Suprapubic skin (tissue), 4 donors: ENCODE measurements around the gene FAM171A1. TPM values are rescaled to one million over a fixed set of nuclear protein-coding genes. Genes with fewer than 3 reads are reported as not detected.

Source experiments
- DNase-seq, 2 donors: peaks; one replicate each; pipeline ENCODE4 v3.0.0-alpha.2; 2019; ENCODE audit warnings: low spot score in 2 of 2
- H3K27ac ChIP-seq: fragments of 200-600 bp; sonication (generic); one replicate; pipeline ENCODE4 v1.5.1; 2019
- H3K27me3 ChIP-seq: fragments of 200-600 bp; sonication (generic); one replicate; pipeline ENCODE4 v1.5.1; 2019
- H3K36me3 ChIP-seq: fragments of 200-600 bp; sonication (generic); one replicate; pipeline ENCODE4 v1.5.1; 2019
- H3K4me1 ChIP-seq: fragments of 200-600 bp; sonication (generic); one replicate; pipeline ENCODE4 v1.5.1; 2019
- H3K4me3 ChIP-seq: fragments of 200-600 bp; sonication (generic); one replicate; pipeline ENCODE4 v1.5.1; 2019; ENCODE audit warnings: mild to moderate bottlenecking
- H3K9me3 ChIP-seq: fragments of 200-600 bp; sonication (generic); one replicate; pipeline ENCODE4 v1.5.1; 2019
- EP300 ChIP-seq: sonication (generic); formaldehyde crosslinking; IDR thresholded peaks from one replicate; pipeline ENCODE4 v1.6.1; 2017; ENCODE audit warnings: antibody characterized with exemption
- POLR2A ChIP-seq, 2 donors: fragments of 450-650 bp; IDR thresholded peaks; one replicate each; pipeline ENCODE4 v1.6.1; 2017; ENCODE audit warnings: antibody characterized with exemption in 2 of 2, mild to moderate bottlenecking in 2 of 2, moderate library complexity in 2 of 2
- POLR2AphosphoS5 ChIP-seq, 3 donors: sonication (generic); formaldehyde crosslinking; IDR thresholded peaks; one replicate each; pipeline ENCODE4 v1.6.1; 2017; ENCODE audit warnings: antibody characterized with exemption in 3 of 3
- WGBS: methylation state at CpG from one replicate; pipeline ENCODE4 v1.1.5; 2018; 5-methylcytosine and 5-hydroxymethylcytosine counted together
- total RNA-seq, 4 donors: library from RNA; depleted of rRNA; stranded (reverse); fragments of >200 nt; gene quantifications; one replicate each; pipeline ENCODE4 v1.1.0, GENCODE V29; 2016
- TF ChIP-seq, protein P1 (sequence below), 2 donors: fragments of 200-600 bp in 1 of 2; fragments of 450-650 bp in 1 of 2; sonication (generic) in 1 of 2; IDR thresholded peaks; one replicate each; pipeline ENCODE4 v1.5.1; 2016 to 2019; ENCODE audit warnings: antibody characterized with exemption in 2 of 2, mild to moderate bottlenecking in 1 of 2, moderate library complexity in 1 of 2

FAM171A1 gene
- total RNA-seq, 4 donors from 2014 or later: 2.8 to 7.0 (median 5.9) TPM

DNA sequence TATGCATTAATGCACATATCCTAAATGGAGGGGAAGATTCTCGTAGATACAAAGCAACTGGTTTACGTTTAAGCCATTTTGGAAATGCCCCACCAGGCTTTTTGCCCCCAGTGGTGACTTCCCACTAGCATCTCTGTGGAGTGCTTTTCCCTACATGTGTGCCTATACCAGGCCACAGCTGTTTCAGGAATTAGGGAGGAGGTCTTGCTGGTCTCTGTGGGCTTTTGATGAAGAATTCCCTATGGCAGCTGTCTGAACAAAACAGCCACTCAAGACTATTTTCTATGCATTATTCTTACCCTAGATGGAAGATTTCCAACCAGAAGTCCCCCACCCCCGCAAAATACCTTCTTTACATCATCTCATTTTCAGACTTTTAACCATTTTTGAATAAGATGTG, 150.6 kb downstream of the FAM171A1 start:
- no peaks in the 10 kb centered on the region for H3K9me3 ChIP-seq
- WGBS: 92% methylated on average over 3 of the region's 3 CpGs
- no peak overlapping the region for H3K4me3 ChIP-seq
- H3K36me3 ChIP-seq: no peaks in the 10 kb centered on the region
- no peak for DNase-seq
- TF ChIP-seq POLR2AphosphoS5 (IDR thresholded peaks at IDR 0.05) (no peak), POLR2A (IDR thresholded peaks at IDR 0.05) (no peak), EP300 (no peak)
- TF ChIP-seq, protein P1, sequence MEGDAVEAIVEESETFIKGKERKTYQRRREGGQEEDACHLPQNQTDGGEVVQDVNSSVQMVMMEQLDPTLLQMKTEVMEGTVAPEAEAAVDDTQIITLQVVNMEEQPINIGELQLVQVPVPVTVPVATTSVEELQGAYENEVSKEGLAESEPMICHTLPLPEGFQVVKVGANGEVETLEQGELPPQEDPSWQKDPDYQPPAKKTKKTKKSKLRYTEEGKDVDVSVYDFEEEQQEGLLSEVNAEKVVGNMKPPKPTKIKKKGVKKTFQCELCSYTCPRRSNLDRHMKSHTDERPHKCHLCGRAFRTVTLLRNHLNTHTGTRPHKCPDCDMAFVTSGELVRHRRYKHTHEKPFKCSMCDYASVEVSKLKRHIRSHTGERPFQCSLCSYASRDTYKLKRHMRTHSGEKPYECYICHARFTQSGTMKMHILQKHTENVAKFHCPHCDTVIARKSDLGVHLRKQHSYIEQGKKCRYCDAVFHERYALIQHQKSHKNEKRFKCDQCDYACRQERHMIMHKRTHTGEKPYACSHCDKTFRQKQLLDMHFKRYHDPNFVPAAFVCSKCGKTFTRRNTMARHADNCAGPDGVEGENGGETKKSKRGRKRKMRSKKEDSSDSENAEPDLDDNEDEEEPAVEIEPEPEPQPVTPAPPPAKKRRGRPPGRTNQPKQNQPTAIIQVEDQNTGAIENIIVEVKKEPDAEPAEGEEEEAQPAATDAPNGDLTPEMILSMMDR (IDR thresholded peaks at IDR 0.05): no peak
- H3K4me1 ChIP-seq: no peaks in the 10 kb centered on the region
- no peaks in the 10 kb centered on the region for H3K27me3 ChIP-seq
- no peak overlapping the region for H3K27ac ChIP-seq

DNA sequence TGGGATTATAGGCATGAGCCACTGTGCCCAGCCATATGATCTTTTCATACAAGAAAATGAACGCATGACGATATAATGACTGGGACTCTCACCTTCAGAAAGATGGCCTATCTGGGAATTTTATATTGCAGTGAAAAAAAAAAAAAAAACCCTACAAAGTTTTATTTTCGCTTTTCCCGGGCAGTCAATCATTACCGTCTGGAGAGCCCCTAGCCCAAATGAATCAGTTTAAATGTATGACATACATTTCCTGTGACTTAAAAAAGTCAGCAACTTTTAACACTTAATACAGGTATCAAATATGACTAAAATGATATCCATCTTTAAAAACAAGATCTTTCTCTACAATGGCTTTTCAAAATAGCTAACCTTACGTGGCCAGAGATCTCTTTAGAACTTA, 154.4 kb downstream of the FAM171A1 start:
- 95% methylated on average over 6 of the region's 6 CpGs for WGBS
- no peak for DNase-seq
- Histone ChIP-seq H3K27ac (no peak overlapping the region), H3K27me3 (no peaks in the 10 kb centered on the region), H3K36me3 (peaks cover 14% of the 10 kb centered on the region), H3K9me3 (no peaks in the 10 kb centered on the region), H3K4me3 (no peak overlapping the region), H3K4me1 (no peaks in the 10 kb centered on the region)
- TF ChIP-seq EP300: no peak
- TF ChIP-seq, protein P1 (IDR thresholded peaks at IDR 0.05): no peak
- TF ChIP-seq POLR2A (IDR thresholded peaks at IDR 0.05): no peak
- no peak for TF ChIP-seq POLR2AphosphoS5 (IDR thresholded peaks at IDR 0.05)

DNA sequence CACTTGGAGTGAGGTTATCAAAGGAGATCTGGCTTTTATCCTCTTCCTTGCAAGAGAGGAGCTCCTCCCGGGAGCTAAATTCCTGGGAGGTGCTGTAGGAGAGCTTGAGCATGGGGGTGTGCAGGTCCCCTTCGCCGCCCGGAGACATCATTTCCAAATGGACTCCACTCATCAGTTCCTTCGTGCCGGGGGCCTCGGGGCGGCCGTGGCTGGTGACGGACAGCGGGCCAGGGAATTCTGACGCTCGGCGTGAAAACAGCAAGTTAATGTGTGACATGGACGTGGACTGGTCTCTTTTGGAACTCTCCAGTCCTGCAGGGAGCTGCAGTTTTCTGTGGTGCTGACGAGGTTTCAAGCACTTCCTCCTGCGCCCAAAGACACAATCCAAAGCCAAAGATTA, 156.9 kb downstream of the FAM171A1 start:
- WGBS: 95% methylated on average over 17 of the region's 17 CpGs
- no peaks in the 10 kb centered on the region for H3K9me3 ChIP-seq
- no peak overlapping the region for H3K4me3 ChIP-seq
- no peak overlapping the region for H3K27ac ChIP-seq
- peaks cover 14% of the 10 kb centered on the region for H3K36me3 ChIP-seq
- TF ChIP-seq POLR2A (IDR thresholded peaks at IDR 0.05) (no peak), POLR2AphosphoS5 (IDR thresholded peaks at IDR 0.05) (no peak), EP300 (no peak)
- TF ChIP-seq, protein P1 (IDR thresholded peaks at IDR 0.05): no peak
- H3K4me1 ChIP-seq: peaks cover 6% of the 10 kb centered on the region
- DNase-seq: no peak
- H3K27me3 ChIP-seq: no peaks in the 10 kb centered on the region

DNA sequence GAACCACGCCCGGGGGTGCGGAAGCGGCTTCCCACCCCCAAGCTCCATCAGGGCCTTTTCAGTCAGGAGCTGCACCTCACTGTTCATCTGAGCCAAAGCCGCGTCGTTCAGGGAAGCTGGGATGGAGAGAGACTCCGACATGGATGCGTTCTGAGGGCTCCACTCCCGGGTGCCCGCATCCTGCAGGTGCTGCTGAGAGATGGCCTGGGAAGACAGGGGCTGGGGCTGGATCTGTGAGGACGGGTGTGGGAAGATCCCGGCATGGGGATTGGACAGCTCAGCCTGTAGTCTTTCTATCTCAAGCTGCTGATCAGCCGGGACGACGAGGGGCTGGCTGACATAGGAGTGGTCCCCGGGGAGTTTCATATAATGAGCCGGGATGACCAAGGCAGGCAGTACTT, 157.6 kb downstream of the FAM171A1 start:
- 96% methylated on average over 18 of the region's 18 CpGs for WGBS

DNA sequence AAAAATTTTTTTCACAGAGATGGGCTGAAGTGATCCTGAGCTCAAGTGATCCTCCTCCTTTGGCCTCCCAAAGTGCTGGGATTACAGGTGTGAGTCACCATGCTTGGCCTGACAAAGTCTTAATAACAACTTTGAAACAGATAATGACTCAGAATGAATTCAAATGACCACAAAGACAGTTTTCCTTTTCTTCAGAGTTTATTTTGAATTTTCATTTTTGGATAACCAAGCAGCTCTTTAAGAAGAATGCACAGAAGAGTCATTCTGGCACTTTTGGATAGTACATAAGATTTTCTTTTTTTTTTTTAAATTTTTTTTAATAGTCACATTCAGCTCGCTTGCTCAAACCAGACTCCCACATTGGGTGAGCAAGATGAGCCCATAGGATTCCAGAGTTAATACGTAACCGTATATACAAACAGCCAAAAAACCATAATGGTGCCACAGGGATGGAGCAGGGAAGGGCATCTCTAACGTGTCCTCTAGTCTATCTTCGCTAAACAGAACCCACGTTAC, 159.6 kb downstream of the FAM171A1 start:
- Histone ChIP-seq H3K9me3 (no peaks in the 10 kb centered on the region), H3K36me3 (peaks cover 14% of the 10 kb centered on the region), H3K4me1 (peaks cover 6% of the 10 kb centered on the region), H3K27ac (no peak overlapping the region), H3K4me3 (no peak overlapping the region), H3K27me3 (no peaks in the 10 kb centered on the region)
- DNase-seq: no peak
- WGBS: 88% methylated on average over 6 of the region's 6 CpGs
- TF ChIP-seq POLR2A (IDR thresholded peaks at IDR 0.05) (no peak), POLR2AphosphoS5 (IDR thresholded peaks at IDR 0.05) (no peak), EP300 (no peak)
- TF ChIP-seq, protein P1 (IDR thresholded peaks at IDR 0.05): no peak

More for the DNA sequence above, 157.6 kb downstream of the FAM171A1 start:
- H3K4me1 ChIP-seq: peaks cover 6% of the 10 kb centered on the region
- peaks cover 14% of the 10 kb centered on the region for H3K36me3 ChIP-seq
- H3K4me3 ChIP-seq: no peak overlapping the region
- H3K27me3 ChIP-seq: no peaks in the 10 kb centered on the region
- no peaks in the 10 kb centered on the region for H3K9me3 ChIP-seq
- no peak overlapping the region for H3K27ac ChIP-seq
- TF ChIP-seq, protein P1 (IDR thresholded peaks at IDR 0.05): no peak
- TF ChIP-seq EP300: no peak
- TF ChIP-seq POLR2A (IDR thresholded peaks at IDR 0.05): no peak
- TF ChIP-seq POLR2AphosphoS5 (IDR thresholded peaks at IDR 0.05): no peak
- no peak for DNase-seq
